Ovary (tissue), 3 donors: ENCODE data around the gene TENM4.

Source experiments
- CTCF ChIP-seq, 3 donors: fragments of 450-650 bp in 2 of 3; fragments of 200-600 bp in 1 of 3; IDR thresholded peaks; one replicate each; pipeline versions ENCODE4 v1.5.1 to v1.8.0; 2016 to 2022; ENCODE audit warnings: antibody characterized with exemption in 3 of 3, mild to moderate bottlenecking in 1 of 3
- EP300 ChIP-seq: sonication (generic); formaldehyde crosslinking; IDR thresholded peaks from one replicate; pipeline ENCODE4 v1.6.1; 2017; ENCODE audit warnings: antibody characterized with exemption
- donor health status: DM: no; HTN: no; CAD: no.

GRCh38 chr11:78691215-78691614 is 749.6 kb downstream of the TENM4 start:
- TF ChIP-seq CTCF (IDR thresholded peaks at IDR 0.05), result no peak
- TF ChIP-seq EP300, result no peak
